ENCODE measurements around the gene PDGFB. TPM values are rescaled to one million over a fixed set of nuclear protein-coding genes. Genes with fewer than 3 reads are reported as not detected.

PDGFB gene
- total and polyA plus RNA-seq, 10 donors: 1.7 to 20.5 (median 8.5) TPM

- Histone ChIP-seq H3K9me3 (no peaks in the 10 kb centered on the region), H3K27ac (no peak overlapping the region), H3K4me1 (peaks cover 0 to 9% (median 0%) of the 10 kb centered on the region in 6 donors), H3K36me3 (no peaks in the 10 kb centered on the region), H3K27me3 (replicated peaks in 1 of 7) (peaks cover 0 to 35% (median 6%) of the 10 kb centered on the region in 7 donors), H3K4me3 (no peak overlapping the region)
- TF ChIP-seq POLR2AphosphoS5 (IDR thresholded peaks at IDR 0.05) (no peak), CTCF (IDR thresholded peaks at IDR 0.05 in 8 of 11, conservative IDR thresholded peaks at IDR 0.05 in 3 of 11) (no peak), POLR2A (IDR thresholded peaks at IDR 0.05) (no peak)
- intact Hi-C loops (cut with DNase I; ENCODE audit: low total_unique reads): no loop called here
- DNase-seq: peak; percentile 44
- 53 to 72% (median 63%) methylated on average over 12 of the region's 12 CpGs for WGBS, 5 donors
These were observed 31.9 kb downstream of the PDGFB start for GRCh38 chr22:39212721-39213376.

- DNase-seq: peak; percentile 41
- H3K36me3 ChIP-seq: no peaks in the 10 kb centered on the region
- H3K27ac ChIP-seq: no peak overlapping the region
- intact Hi-C loops (cut with DNase I; ENCODE audit: low total_unique reads): no loop called here
- H3K27me3 ChIP-seq (replicated peaks in 1 of 7): peaks cover 0 to 19% (median 3%) of the 10 kb centered on the region in 7 donors
- WGBS, 5 donors: 83 to 95% (median 85%) methylated on average over 8 to 9 of the region's 9 CpGs
- H3K4me3 ChIP-seq: no peak overlapping the region
- TF ChIP-seq CTCF (IDR thresholded peaks at IDR 0.05 in 8 of 11, conservative IDR thresholded peaks at IDR 0.05 in 3 of 11): no peak
- TF ChIP-seq POLR2AphosphoS5 (IDR thresholded peaks at IDR 0.05): no peak
- no peak for TF ChIP-seq POLR2A (IDR thresholded peaks at IDR 0.05)
- H3K4me1 ChIP-seq: peaks cover 0 to 13% (median 3%) of the 10 kb centered on the region in 6 donors
- H3K9me3 ChIP-seq: no peaks in the 10 kb centered on the region
These were observed 35.0 kb downstream of the PDGFB start for GRCh38 chr22:39209756-39210155.

GRCh38 chr22:39208013-39208680, 36.6 kb downstream of the PDGFB start:
- Histone ChIP-seq H3K36me3 (no peaks in the 10 kb centered on the region), H3K27me3 (replicated peaks in 1 of 7) (peaks cover 0 to 4% (median 0%) of the 10 kb centered on the region in 7 donors), H3K4me1 (peaks cover 0 to 13% (median 3%) of the 10 kb centered on the region in 6 donors), H3K4me3 (no peak overlapping the region), H3K9me3 (no peaks in the 10 kb centered on the region), H3K27ac (no peak overlapping the region)
- TF ChIP-seq CTCF (IDR thresholded peaks at IDR 0.05 in 8 of 11, conservative IDR thresholded peaks at IDR 0.05 in 3 of 11): no peak
- no peak for TF ChIP-seq POLR2A (IDR thresholded peaks at IDR 0.05)
- TF ChIP-seq POLR2AphosphoS5 (IDR thresholded peaks at IDR 0.05): no peak
- intact Hi-C loops (cut with DNase I; ENCODE audit: low total_unique reads): no loop called here
- DNase-seq: peak; percentile 69
- WGBS, 5 donors: 83 to 95% (median 87%) methylated on average over 11 of the region's 11 CpGs
